NCI-H526 treated with DMSO at 0.1 percent for 48 hours (cell line): ENCODE data around the gene ARVCF.

Source experiments
- DNase-seq: peaks from one replicate; lab custom pipeline; 2025; lab: John Stamatoyannopoulos, UW

The ARVCF gene

GRCh38 chr22:20054034-20054427, 37.4 kb upstream of the ARVCF start:
- DNase-seq: no peak

GRCh38 chr22:20053407-20054033, 36.9 kb upstream of the ARVCF start:
- no peak for DNase-seq

- DNase-seq: no peak
Measured at GRCh38 chr22:20052309-20053259, 36.0 kb upstream of the ARVCF start.

GRCh38 chr22:20051927-20052308, 35.3 kb upstream of the ARVCF start:
- no peak for DNase-seq

- no peak for DNase-seq
Measured at GRCh38 chr22:20046730-20047129, 30.1 kb upstream of the ARVCF start.

GRCh38 chr22:20044495-20045151, 28.0 kb upstream of the ARVCF start:
- DNase-seq: no peak

- no peak for DNase-seq
Measured at GRCh38 chr22:20043997-20044342, 27.3 kb upstream of the ARVCF start.

- no peak for DNase-seq
Measured at GRCh38 chr22:20043057-20043996, 26.7 kb upstream of the ARVCF start.

- no peak for DNase-seq
Measured at GRCh38 chr22:20040327-20041200, 23.9 kb upstream of the ARVCF start.

- no peak for DNase-seq
Measured at GRCh38 chr22:20039683-20040325, 23.2 kb upstream of the ARVCF start.

GRCh38 chr22:20038574-20038973, 22.0 kb upstream of the ARVCF start:
- DNase-seq: no peak

- DNase-seq: no peak
Measured at GRCh38 chr22:20037419-20037818, 20.8 kb upstream of the ARVCF start.

GRCh38 chr22:20036535-20037392, 20.1 kb upstream of the ARVCF start:
- DNase-seq: no peak

- no peak for DNase-seq
Measured at GRCh38 chr22:20036084-20036482, 19.5 kb upstream of the ARVCF start.

GRCh38 chr22:20035375-20036083, 18.9 kb upstream of the ARVCF start:
- no peak for DNase-seq

- no peak for DNase-seq
Measured at GRCh38 chr22:20034143-20034542, 17.5 kb upstream of the ARVCF start.

- no peak for DNase-seq
Measured at GRCh38 chr22:20033045-20033706, 16.6 kb upstream of the ARVCF start.

- no peak for DNase-seq
Measured at GRCh38 chr22:20032407-20032991, 15.9 kb upstream of the ARVCF start.
